K562 (cell line): ENCODE data around the gene SELENOI. TPM values are rescaled to one million over a fixed set of nuclear protein-coding genes. Genes with fewer than 3 reads are reported as not detected.

ENCODE experiments used
- BRD4 ChIP-seq: fragments of 200-600 bp; sonication (generic); IDR thresholded peaks from 2 replicates; pipeline ENCODE4 v1.6.1; 2017; ENCODE audit warnings: inconsistent platforms
- CBX2 ChIP-seq: fragments of 200-600 bp; sonication (generic); IDR thresholded peaks from one replicate; pipeline ENCODE4 v1.6.1; 2012; ENCODE audit warnings: mild to moderate bottlenecking, low read length, inconsistent platforms; ENCODE audit not compliant: insufficient read depth, poor library complexity, severe bottlenecking
- E2F3 ChIP-seq: fragments of 250-450 bp; sonication (Bioruptor Pico); IDR thresholded peaks from 2 replicates; pipeline ENCODE4 v1.4.0; 2020; ENCODE audit warnings: mild to moderate bottlenecking
- GMEB1 ChIP-seq: fragments of 250-450 bp; sonication (Bioruptor Pico); IDR thresholded peaks from 2 replicates; pipeline ENCODE4 v1.4.0; 2020; ENCODE audit warnings: mild to moderate bottlenecking
- KLF10 ChIP-seq: fragments of 250-450 bp; sonication (Bioruptor Pico); IDR thresholded peaks from 2 replicates; pipeline ENCODE4 v1.6.1; 2021; ENCODE audit warnings: matching md5 sums
- SP2 ChIP-seq: IDR thresholded peaks from 2 replicates; pipeline ENCODE4 v1.6.1; 2011; ENCODE audit warnings: mild to moderate bottlenecking, low read depth, low read length, moderate library complexity; ENCODE audit not compliant: poor library complexity, severe bottlenecking; ENCODE audit errors: extremely low read depth
- STAT5A ChIP-seq: IDR thresholded peaks from 2 replicates; pipeline ENCODE4 v1.6.1; 2012; ENCODE audit warnings: low read length, inconsistent platforms, borderline replicate concordance
- ZBED1 ChIP-seq: IDR thresholded peaks from 2 replicates; pipeline ENCODE4 v1.6.1; 2014
- ZNF41 ChIP-seq: fragments of 250-450 bp; sonication (Bioruptor Pico); conservative IDR thresholded peaks from 2 replicates; pipeline ENCODE4 v1.4.0; 2020; ENCODE audit warnings: mild to moderate bottlenecking
- ZNF445 ChIP-seq: fragments of 250-450 bp; sonication (Bioruptor Pico); IDR thresholded peaks from 2 replicates; pipeline ENCODE4 v1.4.0; 2020; ENCODE audit warnings: low read depth, mild to moderate bottlenecking, moderate library complexity
- ZNF586 ChIP-seq: fragments of 450-650 bp; formaldehyde crosslinking; conservative IDR thresholded peaks from 2 replicates; pipeline ENCODE4 v1.4.0; 2020; ENCODE audit warnings: mild to moderate bottlenecking, moderate library complexity
- polyA plus RNA-seq, 8 experiments: library from polyadenylated mRNA; depleted of rRNA in 4 of 8; stranded (reverse) in 5 of 8; unstranded in 3 of 8; fragments of >200 nt; fragmentation: Nextera tagmentation in 2 of 8; fragmentation: Illumina TruSeq in 1 of 8; extraction: Ambion mirVana in 2 of 8; extraction: Trizol in 1 of 8; gene quantifications; 2 replicates each; pipeline versions ENCODE4 v1.2.1 to v1.2.3, GENCODE V29; 2011 to 2014; ENCODE audit warnings: inconsistent platforms in 1 of 8, missing spikeins in 1 of 8
- total RNA-seq, 7 experiments: library from RNA; depleted of rRNA in 6 of 7; stranded (reverse); fragments of >200 nt in 6 of 7; fragmentation: Illumina TruSeq in 2 of 7; extraction: Trizol in 2 of 7; gene quantifications; 2 replicates each; pipeline versions ENCODE4 v1.2.1 to v1.2.3, GENCODE V29; 2011 to 2021; ENCODE audit warnings: low replicate concordance in 1 of 7
- TF ChIP-seq, protein P1 (sequence below): IDR thresholded peaks from 2 replicates; pipeline ENCODE4 v1.6.1; 2011; ENCODE audit not compliant: insufficient read length; ENCODE audit errors: extremely low read depth
- TF ChIP-seq, protein P2 (sequence below): conservative IDR thresholded peaks from 2 replicates; pipeline ENCODE4 v1.6.1; 2011; ENCODE audit warnings: low read depth, mild to moderate bottlenecking, low read length; ENCODE audit not compliant: control insufficient read depth
- TF ChIP-seq, protein P3 (sequence below), 3 experiments: fragments of 200-800 bp in 1 of 3; sonication (Bioruptor generic) in 1 of 3; sonication (generic) in 1 of 3; formaldehyde crosslinking in 1 of 3; IDR thresholded peaks; 2 replicates each; pipeline versions ENCODE4 v1.6.1 to v1.8.0; 2016 to 2022; ENCODE audit warnings: mild to moderate bottlenecking in 2 of 3, missing compliant biosample characterization in 2 of 3, missing genetic modification characterization in 2 of 3, missing genetic modification reagents in 1 of 3

Gene SELENOI
- total and polyA plus RNA-seq, 9 of the 15 experiments (the other 6 are each of a cell fraction or from before 2014, with no cell fraction given): 9.6 to 46.9 (median 24.4) TPM

GRCh38 chr2:26396734-26397298 lies 50.9 kb downstream of the SELENOI start (continued):
- TF ChIP-seq, protein P1, sequence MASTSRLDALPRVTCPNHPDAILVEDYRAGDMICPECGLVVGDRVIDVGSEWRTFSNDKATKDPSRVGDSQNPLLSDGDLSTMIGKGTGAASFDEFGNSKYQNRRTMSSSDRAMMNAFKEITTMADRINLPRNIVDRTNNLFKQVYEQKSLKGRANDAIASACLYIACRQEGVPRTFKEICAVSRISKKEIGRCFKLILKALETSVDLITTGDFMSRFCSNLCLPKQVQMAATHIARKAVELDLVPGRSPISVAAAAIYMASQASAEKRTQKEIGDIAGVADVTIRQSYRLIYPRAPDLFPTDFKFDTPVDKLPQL: no peak
- no peak for TF ChIP-seq ZNF41
- no peak for TF ChIP-seq BRD4
- no peak for TF ChIP-seq ZNF445 (CRISPR knock-in tag)
- no peak for TF ChIP-seq GMEB1 (CRISPR knock-in tag)
- TF ChIP-seq, protein P2, sequence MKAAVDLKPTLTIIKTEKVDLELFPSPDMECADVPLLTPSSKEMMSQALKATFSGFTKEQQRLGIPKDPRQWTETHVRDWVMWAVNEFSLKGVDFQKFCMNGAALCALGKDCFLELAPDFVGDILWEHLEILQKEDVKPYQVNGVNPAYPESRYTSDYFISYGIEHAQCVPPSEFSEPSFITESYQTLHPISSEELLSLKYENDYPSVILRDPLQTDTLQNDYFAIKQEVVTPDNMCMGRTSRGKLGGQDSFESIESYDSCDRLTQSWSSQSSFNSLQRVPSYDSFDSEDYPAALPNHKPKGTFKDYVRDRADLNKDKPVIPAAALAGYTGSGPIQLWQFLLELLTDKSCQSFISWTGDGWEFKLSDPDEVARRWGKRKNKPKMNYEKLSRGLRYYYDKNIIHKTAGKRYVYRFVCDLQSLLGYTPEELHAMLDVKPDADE: no peak
- no peak for TF ChIP-seq STAT5A
- TF ChIP-seq E2F3 (CRISPR knock-in tag): no peak
- TF ChIP-seq, protein P3, sequence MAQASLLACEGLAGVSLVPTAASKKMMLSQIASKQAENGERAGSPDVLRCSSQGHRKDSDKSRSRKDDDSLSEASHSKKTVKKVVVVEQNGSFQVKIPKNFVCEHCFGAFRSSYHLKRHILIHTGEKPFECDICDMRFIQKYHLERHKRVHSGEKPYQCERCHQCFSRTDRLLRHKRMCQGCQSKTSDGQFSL (CRISPR knock-in tag; IDR thresholded peaks at IDR 0.05): no peak
- TF ChIP-seq, protein P3 (tag; IDR thresholded peaks at IDR 0.05): no peak
- TF ChIP-seq ZNF586 (CRISPR knock-in tag): no peak
- no peak for TF ChIP-seq SP2
- TF ChIP-seq CBX2: no peak
- no peak for TF ChIP-seq ZBED1
- no peak for TF ChIP-seq KLF10
